Effector memory CD4-positive, alpha-beta T cell (primary cell): ENCODE measurements around the gene SAMD4B.
A peak's percentile ranks its signal among the peaks of the same experiment; 100 is the strongest.

ENCODE experiments used
- DNase-seq, 3 donors: peaks; one replicate each; pipeline ENCODE4 v3.0.0-alpha.2; 2020
- H3K27ac ChIP-seq: 2 replicates; pipeline ENCODE4 v1.7.0; 2013; ENCODE audit warnings: mild to moderate bottlenecking, low read length, moderate library complexity; ENCODE audit not compliant: insufficient read depth, poor library complexity, severe bottlenecking
- H3K27me3 ChIP-seq: replicated peaks from 2 replicates; pipeline ENCODE4 v1.7.0; 2013; ENCODE audit warnings: mild to moderate bottlenecking, low read length; ENCODE audit not compliant: insufficient read depth, control insufficient read depth, poor library complexity, severe bottlenecking
- H3K36me3 ChIP-seq: 2 replicates; pipeline ENCODE4 v1.7.0; 2013; ENCODE audit warnings: mild to moderate bottlenecking, low read length, moderate library complexity; ENCODE audit not compliant: control insufficient read depth, insufficient read depth
- H3K4me1 ChIP-seq: 2 replicates; pipeline ENCODE4 v1.7.0; 2013; ENCODE audit warnings: low read length, mild to moderate bottlenecking; ENCODE audit not compliant: control insufficient read depth, insufficient read depth, poor library complexity, severe bottlenecking
- H3K4me3 ChIP-seq: 2 replicates; pipeline ENCODE4 v1.7.0; 2013; ENCODE audit warnings: low read length, low read depth, mild to moderate bottlenecking; ENCODE audit not compliant: insufficient read depth, poor library complexity, severe bottlenecking
- H3K9me3 ChIP-seq: 2 replicates; pipeline ENCODE4 v1.7.0; 2013; ENCODE audit warnings: mild to moderate bottlenecking, low read length, moderate library complexity; ENCODE audit not compliant: control insufficient read depth

The SAMD4B gene

GRCh38 chr19:39408392-39409207 is 66.4 kb downstream of the SAMD4B start:
- Histone ChIP-seq H3K4me1 (peaks cover 46% of the 10 kb centered on the region), H3K36me3 (peaks cover 22% of the 10 kb centered on the region), H3K9me3 (no peaks in the 10 kb centered on the region), H3K27me3 (no peaks in the 10 kb centered on the region), H3K4me3 (peak overlapping the region; percentile 99), H3K27ac (peak overlapping the region; percentile 100)
- DNase-seq = peak in 2 of 3 donors; percentile 41 to 53

GRCh38 chr19:39409208-39410016 is 67.2 kb downstream of the SAMD4B start:
- Histone ChIP-seq H3K36me3 (peaks cover 22% of the 10 kb centered on the region), H3K27me3 (no peaks in the 10 kb centered on the region), H3K4me3 (peak overlapping the region; percentile 99), H3K27ac (peak overlapping the region; percentile 100), H3K9me3 (no peaks in the 10 kb centered on the region), H3K4me1 (peaks cover 46% of the 10 kb centered on the region)
- peak; percentile 86 to 92 (median 88) for DNase-seq

- Histone ChIP-seq H3K4me3 (peak overlapping the region; percentile 99), H3K36me3 (peaks cover 22% of the 10 kb centered on the region), H3K9me3 (no peaks in the 10 kb centered on the region), H3K4me1 (peaks cover 40% of the 10 kb centered on the region), H3K27ac (peak overlapping the region; percentile 100), H3K27me3 (no peaks in the 10 kb centered on the region)
- peak; percentile 71 to 77 (median 74) for DNase-seq
These were observed 68.0 kb downstream of the SAMD4B start for GRCh38 chr19:39410017-39410830.

GRCh38 chr19:39410831-39411080 is 68.5 kb downstream of the SAMD4B start:
- Histone ChIP-seq H3K27ac (peak overlapping the region; percentile 100), H3K9me3 (no peaks in the 10 kb centered on the region), H3K27me3 (no peaks in the 10 kb centered on the region), H3K36me3 (peaks cover 22% of the 10 kb centered on the region), H3K4me3 (peak overlapping the region; percentile 99), H3K4me1 (peaks cover 35% of the 10 kb centered on the region)
- no peak for DNase-seq

GRCh38 chr19:39411081-39411831 is 69.0 kb downstream of the SAMD4B start:
- peak overlapping the region; percentile 99 for H3K4me3 ChIP-seq
- DNase-seq = peak in 1 of 3 donors; percentile 38
- no peaks in the 10 kb centered on the region for H3K27me3 ChIP-seq
- peak overlapping the region; percentile 100 for H3K27ac ChIP-seq
- peaks cover 22% of the 10 kb centered on the region for H3K36me3 ChIP-seq
- no peaks in the 10 kb centered on the region for H3K9me3 ChIP-seq
- peaks cover 31% of the 10 kb centered on the region for H3K4me1 ChIP-seq

GRCh38 chr19:39411832-39412099 is 69.5 kb downstream of the SAMD4B start:
- Histone ChIP-seq H3K4me3 (peak overlapping the region; percentile 99), H3K9me3 (no peaks in the 10 kb centered on the region), H3K4me1 (peaks cover 31% of the 10 kb centered on the region), H3K27ac (peak overlapping the region; percentile 100), H3K36me3 (peaks cover 22% of the 10 kb centered on the region), H3K27me3 (no peaks in the 10 kb centered on the region)
- DNase-seq = peak; percentile 81 to 86 (median 86)

- peak within 1 kb of the TSS; percentile 99 for H3K4me3 ChIP-seq
- peaks cover 31% of the 10 kb centered on the region for H3K4me1 ChIP-seq
- H3K27ac ChIP-seq = peak within 1 kb of the TSS; percentile 100
- peak; percentile 94 to 95 (median 94) for DNase-seq
- H3K36me3 ChIP-seq = peaks cover 17% of the 10 kb centered on the region
- H3K27me3 ChIP-seq = no peaks in the 10 kb centered on the region
- no peaks in the 10 kb centered on the region for H3K9me3 ChIP-seq
These were observed 70.1 kb downstream of the SAMD4B start, which contains the start of gene PLEKHG2 for GRCh38 chr19:39412100-39412866. Gene PLEKHG2, plus strand, starts transcription at chr19:39412669. Its CDS starts 1,418 bp downstream, at chr19:39414087.

- peak overlapping the region; percentile 100 for H3K27ac ChIP-seq
- no peak for DNase-seq
- peaks cover 31% of the 10 kb centered on the region for H3K4me1 ChIP-seq
- no peaks in the 10 kb centered on the region for H3K27me3 ChIP-seq
- peak overlapping the region; percentile 85 for H3K4me3 ChIP-seq
- H3K9me3 ChIP-seq = no peaks in the 10 kb centered on the region
- peaks cover 11% of the 10 kb centered on the region for H3K36me3 ChIP-seq
These were observed 70.6 kb downstream of the SAMD4B start for GRCh38 chr19:39412867-39413271.
